Suprapubic skin (tissue), 4 donors: ENCODE data around the gene PSMC3.

Experiments used
- CTCF ChIP-seq, 2 donors: fragments of 200-600 bp in 1 of 2; fragments of 450-650 bp in 1 of 2; sonication (generic) in 1 of 2; IDR thresholded peaks; one replicate each; pipeline ENCODE4 v1.5.1; 2016 to 2019; ENCODE audit warnings: antibody characterized with exemption in 2 of 2, mild to moderate bottlenecking in 1 of 2, moderate library complexity in 1 of 2
- POLR2A ChIP-seq, 2 donors: fragments of 450-650 bp; IDR thresholded peaks; one replicate each; pipeline ENCODE4 v1.6.1; 2017; ENCODE audit warnings: antibody characterized with exemption in 2 of 2, mild to moderate bottlenecking in 2 of 2, moderate library complexity in 2 of 2
- POLR2AphosphoS5 ChIP-seq, 3 donors: sonication (generic); formaldehyde crosslinking; IDR thresholded peaks; one replicate each; pipeline ENCODE4 v1.6.1; 2017; ENCODE audit warnings: antibody characterized with exemption in 3 of 3

- no peak for TF ChIP-seq POLR2A (IDR thresholded peaks at IDR 0.05)
- TF ChIP-seq POLR2AphosphoS5 (IDR thresholded peaks at IDR 0.05): no peak
- no peak for TF ChIP-seq CTCF (IDR thresholded peaks at IDR 0.05)
Measured at GRCh38 chr11:47443028-47443700, 16.9 kb upstream of the PSMC3 start.
